Activated T-cell treated with anti-CD3 and anti-CD28 coated beads for 48 hours (primary cell): ENCODE measurements around the gene ZDHHC14.
"Not testable (repeated sequence)": the region's sequence is repeated elsewhere in the genome, so short reads cannot be mapped to it uniquely, and the experiment has no call there.

ENCODE experiments used
- DNase-seq: peaks from one replicate; pipeline ENCODE4 v3.0.0-alpha.2; 2020; ENCODE audit warnings: low read depth

The ZDHHC14 gene

GRCh38 chr6:157552820-157553485 lies 172.0 kb downstream of the ZDHHC14 start:
- DNase-seq: no peak

GRCh38 chr6:157554747-157555146 lies 173.8 kb downstream of the ZDHHC14 start:
- DNase-seq: no peak

GRCh38 chr6:157555455-157556143 lies 174.6 kb downstream of the ZDHHC14 start:
- DNase-seq: no peak

- no peak for DNase-seq
Observed at GRCh38 chr6:157556144-157556645, 175.2 kb downstream of the ZDHHC14 start.

GRCh38 chr6:157556671-157557430 lies 175.9 kb downstream of the ZDHHC14 start:
- DNase-seq: no peak

GRCh38 chr6:157557559-157557958 lies 176.6 kb downstream of the ZDHHC14 start:
- DNase-seq: no peak

GRCh38 chr6:157558049-157558448 lies 177.1 kb downstream of the ZDHHC14 start:
- DNase-seq: no peak

GRCh38 chr6:157558487-157559200 lies 177.7 kb downstream of the ZDHHC14 start:
- no peak for DNase-seq

- DNase-seq: no peak
Observed at GRCh38 chr6:157559201-157559756, 178.3 kb downstream of the ZDHHC14 start.

- not testable (repeated sequence) for DNase-seq
Observed at GRCh38 chr6:157560063-157560462, 179.1 kb downstream of the ZDHHC14 start.

GRCh38 chr6:157560691-157561413 lies 179.9 kb downstream of the ZDHHC14 start:
- DNase-seq: no peak

GRCh38 chr6:157561414-157561790 lies 180.4 kb downstream of the ZDHHC14 start:
- DNase-seq: no peak

GRCh38 chr6:157561929-157562810 lies 181.2 kb downstream of the ZDHHC14 start:
- no peak for DNase-seq

GRCh38 chr6:157562997-157563396 lies 182.0 kb downstream of the ZDHHC14 start:
- DNase-seq: no peak

- no peak for DNase-seq
Observed at GRCh38 chr6:157563611-157564284, 182.8 kb downstream of the ZDHHC14 start.

GRCh38 chr6:157568702-157569101 lies 187.7 kb downstream of the ZDHHC14 start:
- no peak for DNase-seq

- DNase-seq: no peak
Observed at GRCh38 chr6:157569543-157569942, 188.6 kb downstream of the ZDHHC14 start.

- no peak for DNase-seq
Observed at GRCh38 chr6:157570104-157570503, 189.1 kb downstream of the ZDHHC14 start.

- DNase-seq: no peak
Observed at GRCh38 chr6:157570752-157571151, 189.8 kb downstream of the ZDHHC14 start.

GRCh38 chr6:157571269-157571668 lies 190.3 kb downstream of the ZDHHC14 start:
- no peak for DNase-seq
